Stimulated activated CD8-positive, alpha-beta memory T cell treated with anti-CD3 and anti-CD28 coated beads, Interleukin-2, amount 100 ng/mL, for 1 hour (primary cell): ENCODE measurements around the gene HADHA.

Source experiments
- DNase-seq, 2 donors: peaks; one replicate each; pipeline ENCODE4 v3.0.0-alpha.2; 2020; ENCODE audit warnings: low read depth in 2 of 2

The HADHA gene

GRCh38 chr2:26245231-26245732 is 850 bp upstream of the HADHA start:
- DNase-seq, result peak in 1 of 2 donors; percentile 40

GRCh38 chr2:26243470-26244308 is 743 bp downstream of the HADHA start:
- DNase-seq, result no peak

GRCh38 chr2:26241928-26242436 is 2.5 kb downstream of the HADHA start:
- no peak for DNase-seq

GRCh38 chr2:26238311-26238958 is 6.0 kb downstream of the HADHA start:
- DNase-seq, result no peak

GRCh38 chr2:26237868-26238267 is 6.6 kb downstream of the HADHA start:
- DNase-seq, result no peak

GRCh38 chr2:26235089-26235488 is 9.3 kb downstream of the HADHA start:
- no peak for DNase-seq

- DNase-seq, result no peak
Measured at GRCh38 chr2:26230806-26231205, 13.6 kb downstream of the HADHA start.

- DNase-seq, result no peak
Measured at GRCh38 chr2:26229595-26229994, 14.8 kb downstream of the HADHA start.

GRCh38 chr2:26224095-26224494 is 20.3 kb downstream of the HADHA start:
- no peak for DNase-seq

GRCh38 chr2:26223018-26223417 is 21.4 kb downstream of the HADHA start:
- DNase-seq, result no peak

GRCh38 chr2:26217720-26218119 is 26.7 kb downstream of the HADHA start:
- no peak for DNase-seq

GRCh38 chr2:26216587-26216986 is 27.8 kb downstream of the HADHA start:
- DNase-seq, result no peak

GRCh38 chr2:26215833-26216232 is 28.6 kb downstream of the HADHA start:
- DNase-seq, result no peak

GRCh38 chr2:26214759-26215158 is 29.7 kb downstream of the HADHA start:
- DNase-seq, result no peak

GRCh38 chr2:26212011-26212410 is 32.4 kb downstream of the HADHA start:
- no peak for DNase-seq

- DNase-seq, result no peak
Measured at GRCh38 chr2:26203906-26204305, 40.5 kb downstream of the HADHA start.

GRCh38 chr2:26202981-26203490 is 41.4 kb downstream of the HADHA start:
- DNase-seq, result no peak

GRCh38 chr2:26197516-26197915 is 46.9 kb downstream of the HADHA start:
- DNase-seq, result no peak

GRCh38 chr2:26196683-26197418 is 47.6 kb downstream of the HADHA start:
- DNase-seq, result no peak

- DNase-seq, result no peak
Measured at GRCh38 chr2:26195040-26195984, 49.1 kb downstream of the HADHA start.
